ENCODE data around the gene GALNT2. TPM values are rescaled to one million over a fixed set of nuclear protein-coding genes. Genes with fewer than 3 reads are reported as not detected.

Gene GALNT2
- total and polyA plus RNA-seq, 2 of the 13 experiments (the other 11 are each of a cell fraction or from before 2014, with no cell fraction given) = 39.3 to 39.6 TPM

GRCh38 chr1:230104395-230105244, 37.6 kb downstream of the GALNT2 start (continued):
- TF ChIP-seq, protein P1, sequence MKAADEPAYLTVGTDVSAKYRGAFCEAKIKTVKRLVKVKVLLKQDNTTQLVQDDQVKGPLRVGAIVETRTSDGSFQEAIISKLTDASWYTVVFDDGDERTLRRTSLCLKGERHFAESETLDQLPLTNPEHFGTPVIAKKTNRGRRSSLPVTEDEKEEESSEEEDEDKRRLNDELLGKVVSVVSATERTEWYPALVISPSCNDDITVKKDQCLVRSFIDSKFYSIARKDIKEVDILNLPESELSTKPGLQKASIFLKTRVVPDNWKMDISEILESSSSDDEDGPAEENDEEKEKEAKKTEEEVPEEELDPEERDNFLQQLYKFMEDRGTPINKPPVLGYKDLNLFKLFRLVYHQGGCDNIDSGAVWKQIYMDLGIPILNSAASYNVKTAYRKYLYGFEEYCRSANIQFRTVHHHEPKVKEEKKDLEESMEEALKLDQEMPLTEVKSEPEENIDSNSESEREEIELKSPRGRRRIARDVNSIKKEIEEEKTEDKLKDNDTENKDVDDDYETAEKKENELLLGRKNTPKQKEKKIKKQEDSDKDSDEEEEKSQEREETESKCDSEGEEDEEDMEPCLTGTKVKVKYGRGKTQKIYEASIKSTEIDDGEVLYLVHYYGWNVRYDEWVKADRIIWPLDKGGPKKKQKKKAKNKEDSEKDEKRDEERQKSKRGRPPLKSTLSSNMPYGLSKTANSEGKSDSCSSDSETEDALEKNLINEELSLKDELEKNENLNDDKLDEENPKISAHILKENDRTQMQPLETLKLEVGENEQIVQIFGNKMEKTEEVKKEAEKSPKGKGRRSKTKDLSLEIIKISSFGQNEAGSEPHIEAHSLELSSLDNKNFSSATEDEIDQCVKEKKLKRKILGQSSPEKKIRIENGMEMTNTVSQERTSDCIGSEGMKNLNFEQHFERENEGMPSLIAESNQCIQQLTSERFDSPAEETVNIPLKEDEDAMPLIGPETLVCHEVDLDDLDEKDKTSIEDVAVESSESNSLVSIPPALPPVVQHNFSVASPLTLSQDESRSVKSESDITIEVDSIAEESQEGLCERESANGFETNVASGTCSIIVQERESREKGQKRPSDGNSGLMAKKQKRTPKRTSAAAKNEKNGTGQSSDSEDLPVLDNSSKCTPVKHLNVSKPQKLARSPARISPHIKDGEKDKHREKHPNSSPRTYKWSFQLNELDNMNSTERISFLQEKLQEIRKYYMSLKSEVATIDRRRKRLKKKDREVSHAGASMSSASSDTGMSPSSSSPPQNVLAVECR (CRISPR knock-in tag; IDR thresholded peaks at IDR 0.05; ENCODE audit: borderline replicate concordance) = peak; percentile 31; the same call in 1 of the 2 replicates
- TF ChIP-seq ZNF839 (CRISPR knock-in tag; IDR thresholded peaks at IDR 0.05; ENCODE audit: borderline replicate concordance) = no peak
- TF ChIP-seq ZNF468 (CRISPR knock-in tag; IDR thresholded peaks at IDR 0.05) = no peak
- no peak for TF ChIP-seq SRSF1 (optimal IDR thresholded peaks at IDR 0.05; ENCODE audit: low read depth, low read length)

DNA sequence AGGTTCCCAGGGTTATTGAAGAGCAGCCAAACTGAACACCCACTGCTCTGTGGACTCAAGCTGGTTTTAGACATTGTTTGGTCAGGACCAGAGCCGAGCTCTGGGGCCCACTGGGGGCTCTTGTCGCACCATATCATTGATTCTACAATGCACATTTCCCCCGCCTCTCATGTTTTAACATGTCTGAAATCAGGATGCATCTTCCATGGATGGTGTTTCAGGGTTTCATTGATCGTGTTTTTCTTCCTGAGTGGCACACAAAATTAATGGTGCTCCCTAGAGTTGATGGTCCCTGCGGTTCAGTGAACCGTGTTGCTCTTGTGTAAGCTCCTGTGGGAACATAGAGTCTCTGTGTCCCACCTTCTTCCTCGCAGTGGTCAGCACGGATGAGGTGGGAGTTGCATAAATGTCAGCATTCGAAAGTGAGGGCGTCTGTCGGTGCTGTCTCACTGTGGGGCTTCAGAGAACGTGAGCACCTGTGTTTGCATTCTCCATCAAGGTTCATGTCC, 38.3 kb downstream of the GALNT2 start:
- WGBS (ENCODE audit: low lambda C conversion rate) = 2% methylated on average over 9 of the region's 12 CpGs
- peaks cover 57% of the 10 kb centered on the region for H3K79me2 ChIP-seq (ENCODE audit: insufficient read depth, low read length)
- ChIA-PET POLR2A (interaction anchor here (0.8 to 3.0 kb wide), 11 partner anchors 14 to 81 kb away, joined by 3 to 20 read pairs (median 5); partner anchors contain the start of gene GALNT2), CTCF (ENCODE audit: low intra/inter-chr PET ratio, low total read pairs) (no interaction called here)
- peak overlapping the region; percentile 97 for H3K4me2 ChIP-seq (ENCODE audit: low read depth, low read length)
- H3K36me3 ChIP-seq (replicated peaks in 1 of 2; ENCODE audit: control insufficient read depth in 1 of 2, insufficient read depth in 2 of 2, low read length in 2 of 2) = no peaks in the 10 kb centered on the region
- peak overlapping the region; percentile 82 for H3K27ac ChIP-seq (ENCODE audit: extremely low read length, insufficient read depth, low read length)
- ATAC-seq = peak; percentile 70
- H4K20me1 ChIP-seq (ENCODE audit: insufficient read depth, low read length) = peaks cover 4% of the 10 kb centered on the region; the same call in 1 of the 2 replicates
- H3K4me1 ChIP-seq (ENCODE audit: insufficient read depth, low read length) = peaks cover 77% of the 10 kb centered on the region
- H3K9me3 ChIP-seq (ENCODE audit: low read length) = no peaks in the 10 kb centered on the region
- peak overlapping the region; percentile 72 for H3K9ac ChIP-seq (ENCODE audit: insufficient read depth, low read depth, low read length)
- peak; percentile 83 for FAIRE-seq
- DNase-seq (ENCODE audit: low spot score) = peak; percentile 72
- no peak overlapping the region for H2AFZ ChIP-seq (ENCODE audit: low read length)
- in situ Hi-C loops (cut with HindIII; ENCODE audit: extremely low pct_ligation_motif_present, low pct_unique_long_range_greater_than_20kb) = no loop called here
- peak overlapping the region; percentile 41 to 67 (median 54) for H3K4me3 ChIP-seq (replicated peaks in 1 of 3; ENCODE audit: insufficient read depth in 1 of 3, low read depth in 2 of 3, low read length in 3 of 3)
- TSS peak; percentile 85 for BruUV-seq (replicated peaks)
- no peaks in the 10 kb centered on the region for H3K27me3 ChIP-seq (ENCODE audit: control insufficient read depth in 1 of 2, insufficient read depth in 2 of 2, low read length in 2 of 2)
- intact Hi-C loops (cut with micrococcal nuclease; ENCODE audit: unreplicated experiment) = loop anchor here (1.0 kb wide), 1 partner anchor 53 kb away; no protein-coding TSS in a partner anchor
- TF ChIP-seq SMARCE1 (IDR thresholded peaks at IDR 0.05; ENCODE audit: borderline replicate concordance) (no peak), ZSCAN12 (CRISPR knock-in tag; IDR thresholded peaks at IDR 0.05) (no peak), ZNF720 (CRISPR knock-in tag; IDR thresholded peaks at IDR 0.05) (no peak), ZNF501 (CRISPR knock-in tag; IDR thresholded peaks at IDR 0.05) (no peak), HMG20A (CRISPR knock-in tag; IDR thresholded peaks at IDR 0.05; ENCODE audit: borderline replicate concordance) (no peak), RBM39 (IDR thresholded peaks at IDR 0.05; ENCODE audit: low read depth, low read length, poor library complexity, severe bottlenecking) (no peak), ONECUT2 (CRISPR knock-in tag; IDR thresholded peaks at IDR 0.05) (peak; percentile 56)
- TF ChIP-seq, protein P2, sequence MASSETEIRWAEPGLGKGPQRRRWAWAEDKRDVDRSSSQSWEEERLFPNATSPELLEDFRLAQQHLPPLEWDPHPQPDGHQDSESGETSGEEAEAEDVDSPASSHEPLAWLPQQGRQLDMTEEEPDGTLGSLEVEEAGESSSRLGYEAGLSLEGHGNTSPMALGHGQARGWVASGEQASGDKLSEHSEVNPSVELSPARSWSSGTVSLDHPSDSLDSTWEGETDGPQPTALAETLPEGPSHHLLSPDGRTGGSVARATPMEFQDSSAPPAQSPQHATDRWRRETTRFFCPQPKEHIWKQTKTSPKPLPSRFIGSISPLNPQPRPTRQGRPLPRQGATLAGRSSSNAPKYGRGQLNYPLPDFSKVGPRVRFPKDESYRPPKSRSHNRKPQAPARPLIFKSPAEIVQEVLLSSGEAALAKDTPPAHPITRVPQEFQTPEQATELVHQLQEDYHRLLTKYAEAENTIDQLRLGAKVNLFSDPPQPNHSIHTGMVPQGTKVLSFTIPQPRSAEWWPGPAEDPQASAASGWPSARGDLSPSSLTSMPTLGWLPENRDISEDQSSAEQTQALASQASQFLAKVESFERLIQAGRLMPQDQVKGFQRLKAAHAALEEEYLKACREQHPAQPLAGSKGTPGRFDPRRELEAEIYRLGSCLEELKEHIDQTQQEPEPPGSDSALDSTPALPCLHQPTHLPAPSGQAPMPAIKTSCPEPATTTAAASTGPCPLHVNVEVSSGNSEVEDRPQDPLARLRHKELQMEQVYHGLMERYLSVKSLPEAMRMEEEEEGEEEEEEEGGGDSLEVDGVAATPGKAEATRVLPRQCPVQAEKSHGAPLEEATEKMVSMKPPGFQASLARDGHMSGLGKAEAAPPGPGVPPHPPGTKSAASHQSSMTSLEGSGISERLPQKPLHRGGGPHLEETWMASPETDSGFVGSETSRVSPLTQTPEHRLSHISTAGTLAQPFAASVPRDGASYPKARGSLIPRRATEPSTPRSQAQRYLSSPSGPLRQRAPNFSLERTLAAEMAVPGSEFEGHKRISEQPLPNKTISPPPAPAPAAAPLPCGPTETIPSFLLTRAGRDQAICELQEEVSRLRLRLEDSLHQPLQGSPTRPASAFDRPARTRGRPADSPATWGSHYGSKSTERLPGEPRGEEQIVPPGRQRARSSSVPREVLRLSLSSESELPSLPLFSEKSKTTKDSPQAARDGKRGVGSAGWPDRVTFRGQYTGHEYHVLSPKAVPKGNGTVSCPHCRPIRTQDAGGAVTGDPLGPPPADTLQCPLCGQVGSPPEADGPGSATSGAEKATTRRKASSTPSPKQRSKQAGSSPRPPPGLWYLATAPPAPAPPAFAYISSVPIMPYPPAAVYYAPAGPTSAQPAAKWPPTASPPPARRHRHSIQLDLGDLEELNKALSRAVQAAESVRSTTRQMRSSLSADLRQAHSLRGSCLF (CRISPR knock-in tag; IDR thresholded peaks at IDR 0.05; ENCODE audit: borderline replicate concordance) = no peak

Measured in HepG2 (cell line).